CD4-positive, alpha-beta T cell (primary cell): ENCODE results near the gene ITK. TPM values are rescaled to one million over a fixed set of nuclear protein-coding genes. Genes with fewer than 3 reads are reported as not detected.
A peak's percentile ranks its signal among the peaks of the same experiment; 100 is the strongest.

ENCODE experiments used
- ATAC-seq: fragments of 200-7000 bp; cut with Tn5 transposase; one replicate; pipeline ENCODE4 v1.10.0; 2022; ENCODE audit warnings: mild to moderate bottlenecking; ENCODE audit not compliant: poor library complexity
- CTCF ChIA-PET: fragments of 350-600 bp; sonication (Branson Sonifier 250); formaldehyde crosslinking; loops from one replicate; lab custom pipeline; 2021; ENCODE audit warnings: antibody characterized with exemption, inconsistent platforms; lab: Charles Lee
- POLR2A ChIA-PET: fragments of 350-600 bp; sonication (Branson Sonifier 250); formaldehyde crosslinking; loops from one replicate; lab custom pipeline; 2021; ENCODE audit warnings: antibody characterized with exemption, inconsistent platforms; lab: Charles Lee
- DNase-seq, 14 experiments: peaks; one replicate each; pipeline ENCODE4 v3.0.0-alpha.2; 2013 to 2020; ENCODE audit warnings: mixed read lengths in 2 of 14
- H3K27ac ChIP-seq, 2 donors: one replicate each; pipeline versions ENCODE4 v1.5.1 to v1.7.0; 2013; ENCODE audit warnings: low read length in 2 of 2, low read depth in 1 of 2, mild to moderate bottlenecking in 1 of 2
- H3K27me3 ChIP-seq, 2 experiments: 1 replicate in 1 of 2; 2 replicates in 1 of 2; pipeline versions ENCODE4 v1.6.1 to v1.7.0; 2013; ENCODE audit warnings: low read length in 2 of 2, control low read depth in 1 of 2, mild to moderate bottlenecking in 1 of 2, moderate library complexity in 1 of 2; ENCODE audit not compliant: insufficient read depth in 2 of 2, control insufficient read depth in 1 of 2
- H3K36me3 ChIP-seq: one replicate; pipeline ENCODE4 v1.6.1; 2013; ENCODE audit warnings: low read length, control low read depth; ENCODE audit not compliant: insufficient read depth
- H3K4me1 ChIP-seq: one replicate; pipeline ENCODE4 v1.6.1; 2013; ENCODE audit warnings: low read length, control low read depth; ENCODE audit not compliant: insufficient read depth
- H3K4me3 ChIP-seq: one replicate; pipeline ENCODE4 v1.5.1; 2013; ENCODE audit warnings: mild to moderate bottlenecking, low read length, moderate library complexity
- H3K9me3 ChIP-seq, 2 experiments: 1 replicate in 1 of 2; 2 replicates in 1 of 2; pipeline versions ENCODE4 v1.6.1 to v1.7.0; 2013; ENCODE audit warnings: low read length in 2 of 2, mild to moderate bottlenecking in 2 of 2, control low read depth in 1 of 2, moderate library complexity in 1 of 2; ENCODE audit not compliant: control insufficient read depth in 1 of 2, insufficient read depth in 1 of 2
- H3K27ac Mint-ChIP-seq: one replicate; pipeline ENCODE4 v1.8.0; 2020; ENCODE audit warnings: mixed read lengths
- H3K27me3 Mint-ChIP-seq: one replicate; pipeline ENCODE4 v1.8.0; 2021; ENCODE audit warnings: mixed read lengths
- H3K36me3 Mint-ChIP-seq: one replicate; pipeline ENCODE4 v1.8.0; 2021; ENCODE audit warnings: low read depth, mixed read lengths
- H3K4me1 Mint-ChIP-seq: one replicate; pipeline ENCODE4 v1.8.0; 2021; ENCODE audit warnings: low read depth, mixed read lengths
- H3K4me3 Mint-ChIP-seq: one replicate; pipeline ENCODE4 v1.8.0; 2020; ENCODE audit warnings: mild to moderate bottlenecking, mixed read lengths
- H3K9me3 Mint-ChIP-seq: one replicate; pipeline ENCODE4 v1.8.0; 2020; ENCODE audit warnings: mixed read lengths
- intact Hi-C, 2 experiments: fragments of 100-400 bp; cut with DNase I in 1 of 2; cut with micrococcal nuclease in 1 of 2; formaldehyde crosslinking; loops; one replicate each; pipeline versions ENCODE4 v1.15.1 to v1.9.0; 2023 to 2025; cut with DNase I, micrococcal nuclease
- total RNA-seq, 174 experiments: library from RNA in 2 of 174; stranded (reverse) in 2 of 174; gene quantifications; one replicate each; pipeline ENCODE4 v1.2.3 and lab custom pipeline; 2021 to 2026
- TF ChIP-seq, protein P1 (sequence below): fragments of 200-600 bp; IDR thresholded peaks from one replicate; pipeline ENCODE4 v1.8.0; 2022; ENCODE audit warnings: antibody characterized with exemption, mild to moderate bottlenecking

Gene ITK
- total RNA-seq, 2 experiments from 2014 or later, result 289 to 292 TPM

DNA sequence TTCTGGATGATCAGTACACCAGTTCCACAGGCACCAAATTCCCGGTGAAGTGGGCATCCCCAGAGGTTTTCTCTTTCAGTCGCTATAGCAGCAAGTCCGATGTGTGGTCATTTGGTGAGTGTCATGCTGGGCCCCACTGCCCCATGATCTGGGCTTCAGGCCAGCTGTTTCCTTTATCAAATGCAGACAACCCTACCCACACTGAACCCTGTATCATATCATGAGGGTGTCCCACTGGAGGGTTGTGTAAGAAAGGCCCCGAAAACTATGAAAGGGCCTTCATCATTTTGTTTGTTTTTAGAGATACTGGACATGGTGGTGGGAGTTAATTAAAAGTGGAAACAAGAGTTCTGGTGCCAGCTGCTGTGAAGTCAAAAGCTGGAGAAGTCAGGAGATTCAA is 65.2 kb downstream of the ITK start:
- H3K4me1 Mint-ChIP-seq, result peaks cover 72% of the 10 kb centered on the region
- Histone ChIP-seq H3K9me3 (no peaks in the 10 kb centered on the region), H3K4me3 (no peak overlapping the region), H3K27me3 (no peaks in the 10 kb centered on the region), H3K36me3 (peaks cover 99% of the 10 kb centered on the region), H3K4me1 (peaks cover 62% of the 10 kb centered on the region), H3K27ac (peak overlapping the region in 1 of 2 donors; percentile 1)
- intact Hi-C loops, result loop anchor here in 1 of 2 experiments (5.0 kb wide), 1 partner anchor 99 kb away; no protein-coding TSS in a partner anchor
- DNase-seq (no peak), ATAC-seq (no peak)
- no peaks in the 10 kb centered on the region for H3K27me3 Mint-ChIP-seq
- ChIA-PET POLR2A (interaction anchor here (1.1 to 7.1 kb wide), 5 partner anchors 27 to 103 kb away, joined by 3 to 64 read pairs (median 3); partner anchors contain the start of gene MED7), CTCF (no interaction called here)
- peak overlapping the region; percentile 91 for H3K27ac Mint-ChIP-seq
- peaks cover 98% of the 10 kb centered on the region for H3K36me3 Mint-ChIP-seq
- H3K4me3 Mint-ChIP-seq, result no peak overlapping the region
- H3K9me3 Mint-ChIP-seq, result no peaks in the 10 kb centered on the region
- TF ChIP-seq, protein P1, sequence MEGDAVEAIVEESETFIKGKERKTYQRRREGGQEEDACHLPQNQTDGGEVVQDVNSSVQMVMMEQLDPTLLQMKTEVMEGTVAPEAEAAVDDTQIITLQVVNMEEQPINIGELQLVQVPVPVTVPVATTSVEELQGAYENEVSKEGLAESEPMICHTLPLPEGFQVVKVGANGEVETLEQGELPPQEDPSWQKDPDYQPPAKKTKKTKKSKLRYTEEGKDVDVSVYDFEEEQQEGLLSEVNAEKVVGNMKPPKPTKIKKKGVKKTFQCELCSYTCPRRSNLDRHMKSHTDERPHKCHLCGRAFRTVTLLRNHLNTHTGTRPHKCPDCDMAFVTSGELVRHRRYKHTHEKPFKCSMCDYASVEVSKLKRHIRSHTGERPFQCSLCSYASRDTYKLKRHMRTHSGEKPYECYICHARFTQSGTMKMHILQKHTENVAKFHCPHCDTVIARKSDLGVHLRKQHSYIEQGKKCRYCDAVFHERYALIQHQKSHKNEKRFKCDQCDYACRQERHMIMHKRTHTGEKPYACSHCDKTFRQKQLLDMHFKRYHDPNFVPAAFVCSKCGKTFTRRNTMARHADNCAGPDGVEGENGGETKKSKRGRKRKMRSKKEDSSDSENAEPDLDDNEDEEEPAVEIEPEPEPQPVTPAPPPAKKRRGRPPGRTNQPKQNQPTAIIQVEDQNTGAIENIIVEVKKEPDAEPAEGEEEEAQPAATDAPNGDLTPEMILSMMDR, result no peak

DNA sequence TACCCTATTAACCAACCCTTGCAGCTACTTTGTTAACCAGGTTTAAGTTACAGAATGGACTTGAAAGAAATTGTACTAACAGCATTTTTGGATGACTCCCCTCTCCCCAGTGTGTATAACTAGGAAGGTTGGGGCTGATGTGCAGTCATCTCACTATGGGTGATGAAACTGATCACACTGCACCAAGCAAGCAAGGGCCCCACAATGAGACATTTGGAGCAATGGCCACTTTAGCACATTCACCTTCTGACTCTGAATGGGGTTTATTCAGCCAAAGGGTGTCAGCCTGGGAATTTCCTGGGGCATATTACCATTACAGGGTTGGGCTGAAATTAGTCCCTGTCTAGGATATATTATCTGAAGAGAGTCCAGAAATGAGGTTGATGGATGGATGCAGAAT is 66.6 kb downstream of the ITK start:
- Histone ChIP-seq H3K36me3 (peaks cover 99% of the 10 kb centered on the region), H3K27me3 (no peaks in the 10 kb centered on the region), H3K4me3 (no peak overlapping the region), H3K27ac (peak overlapping the region; percentile 26 to 54), H3K9me3 (no peaks in the 10 kb centered on the region), H3K4me1 (peaks cover 63% of the 10 kb centered on the region)
- TF ChIP-seq, protein P1, result no peak
- Mint-ChIP-seq H3K36me3 (peaks cover 97% of the 10 kb centered on the region), H3K27ac (peak overlapping the region; percentile 91), H3K4me3 (peak overlapping the region; percentile 39), H3K4me1 (peaks cover 86% of the 10 kb centered on the region), H3K9me3 (no peaks in the 10 kb centered on the region), H3K27me3 (no peaks in the 10 kb centered on the region)
- POLR2A ChIA-PET, result interaction anchor here (0.6 to 7.6 kb wide), 6 partner anchors 17 to 105 kb away, joined by 3 to 123 read pairs (median 4); partner anchors contain the start of genes CYFIP2 and MED7
- no peak for DNase-seq
- CTCF ChIA-PET, result interaction anchor here (0.6 to 1.3 kb wide), 4 partner anchors 9 to 66 kb away, joined by 3 read pairs; no protein-coding TSS in a partner anchor
- ATAC-seq, result no peak
- intact Hi-C loops, result loop anchor here in 1 of 2 experiments (5.0 kb wide), 1 partner anchor 100 kb away; no protein-coding TSS in a partner anchor

DNA sequence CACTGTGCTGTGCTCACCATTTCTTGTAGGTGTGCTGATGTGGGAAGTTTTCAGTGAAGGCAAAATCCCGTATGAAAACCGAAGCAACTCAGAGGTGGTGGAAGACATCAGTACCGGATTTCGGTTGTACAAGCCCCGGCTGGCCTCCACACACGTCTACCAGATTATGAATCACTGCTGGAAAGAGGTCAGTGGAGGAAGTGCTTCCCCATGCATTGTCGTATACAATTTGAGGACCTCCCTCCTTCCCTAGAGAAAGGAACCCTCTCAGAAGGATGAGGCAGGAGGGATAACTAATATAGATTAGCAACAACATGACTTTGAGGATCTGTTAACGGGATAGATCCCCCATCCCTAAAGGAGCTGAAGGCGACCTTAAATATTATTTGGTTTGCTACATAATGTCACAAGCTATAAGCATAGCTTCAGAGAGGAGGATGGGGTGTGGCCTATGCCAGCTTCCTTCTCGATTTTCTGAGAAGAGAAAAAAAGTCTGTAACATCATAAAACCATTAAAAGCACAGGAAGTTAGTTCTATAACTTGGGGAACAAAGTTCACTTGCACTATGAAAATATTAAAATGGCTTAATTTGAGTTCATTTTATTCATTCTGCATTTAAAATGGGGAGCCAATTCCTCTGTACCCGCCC is 68.3 kb downstream of the ITK start:
- intact Hi-C loops, result loop anchor here in 1 of 2 experiments (5.0 kb wide), 1 partner anchor 102 kb away; no protein-coding TSS in a partner anchor
- Mint-ChIP-seq H3K4me3 (peak overlapping the region; percentile 58), H3K27me3 (no peaks in the 10 kb centered on the region), H3K4me1 (peaks cover 87% of the 10 kb centered on the region), H3K9me3 (no peaks in the 10 kb centered on the region), H3K36me3 (peaks cover 97% of the 10 kb centered on the region), H3K27ac (peak overlapping the region; percentile 91)
- Histone ChIP-seq H3K4me1 (peaks cover 74% of the 10 kb centered on the region), H3K27me3 (no peaks in the 10 kb centered on the region), H3K4me3 (peak overlapping the region; percentile 1), H3K9me3 (no peaks in the 10 kb centered on the region), H3K27ac (peak overlapping the region; percentile 26 to 54), H3K36me3 (peaks cover 99% of the 10 kb centered on the region)
- POLR2A ChIA-PET, result interaction anchor here (0.6 to 7.6 kb wide), 28 partner anchors 9 to 111 kb away, joined by 3 to 123 read pairs (median 6); partner anchors contain the start of genes CYFIP2 and MED7
- CTCF ChIA-PET, result interaction anchor here (1.3 to 1.5 kb wide), 3 partner anchors 55 to 79 kb away, joined by 3 to 5 read pairs (median 3); no protein-coding TSS in a partner anchor
- DNase-seq (peak in 6 of 14 experiments; percentile 42 to 88 (median 56)), ATAC-seq (peak; percentile 36)
- TF ChIP-seq, protein P1, result no peak
